Fibroblast of villous mesenchyme (primary cell): ENCODE results near the gene BFSP2. TPM values are rescaled to one million over a fixed set of nuclear protein-coding genes. Genes with fewer than 3 reads are reported as not detected.

Experiments
- DNase-seq: peaks from one replicate; pipeline ENCODE4 v3.0.0-alpha.2; 2010; ENCODE audit warnings: low read depth
- H3K4me3 ChIP-seq: 2 replicates; pipeline ENCODE4 v1.5.1; 2011; ENCODE audit warnings: low read depth, mild to moderate bottlenecking, low read length
- total RNA-seq: library from RNA; depleted of rRNA; stranded (reverse); fragments of >200 nt; gene quantifications from 2 replicates; pipeline ENCODE4 v1.2.3, GENCODE V29; 2012
- TF ChIP-seq, protein P1 (sequence below): IDR thresholded peaks from 2 replicates; pipeline ENCODE4 v1.5.1; 2012; ENCODE audit warnings: low read depth, mild to moderate bottlenecking, low read length; ENCODE audit not compliant: insufficient read depth

Gene BFSP2
- total RNA-seq, 1 donor: not detected

DNA sequence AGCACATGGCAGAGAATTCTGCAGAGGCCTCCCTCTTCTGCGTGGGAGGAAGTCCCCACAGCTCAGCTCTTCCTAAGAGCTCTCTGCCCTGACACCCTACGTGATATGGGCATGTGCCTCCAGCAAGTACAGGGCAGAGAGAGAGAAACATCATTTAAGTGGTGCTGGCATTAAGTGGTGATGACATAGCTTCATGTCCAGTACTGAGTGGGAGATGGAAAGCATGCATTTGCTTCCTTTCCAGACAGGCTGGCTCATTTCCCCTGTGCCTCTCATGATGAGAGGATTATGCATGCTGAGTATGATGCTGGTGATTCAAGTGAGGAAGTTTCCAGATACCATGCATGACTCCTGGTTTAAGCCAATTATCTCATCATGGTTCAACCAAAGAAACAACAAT lies 26.9 kb downstream of the BFSP2 start:
- DNase-seq: no peak
- no peak overlapping the region for H3K4me3 ChIP-seq
- TF ChIP-seq, protein P1, sequence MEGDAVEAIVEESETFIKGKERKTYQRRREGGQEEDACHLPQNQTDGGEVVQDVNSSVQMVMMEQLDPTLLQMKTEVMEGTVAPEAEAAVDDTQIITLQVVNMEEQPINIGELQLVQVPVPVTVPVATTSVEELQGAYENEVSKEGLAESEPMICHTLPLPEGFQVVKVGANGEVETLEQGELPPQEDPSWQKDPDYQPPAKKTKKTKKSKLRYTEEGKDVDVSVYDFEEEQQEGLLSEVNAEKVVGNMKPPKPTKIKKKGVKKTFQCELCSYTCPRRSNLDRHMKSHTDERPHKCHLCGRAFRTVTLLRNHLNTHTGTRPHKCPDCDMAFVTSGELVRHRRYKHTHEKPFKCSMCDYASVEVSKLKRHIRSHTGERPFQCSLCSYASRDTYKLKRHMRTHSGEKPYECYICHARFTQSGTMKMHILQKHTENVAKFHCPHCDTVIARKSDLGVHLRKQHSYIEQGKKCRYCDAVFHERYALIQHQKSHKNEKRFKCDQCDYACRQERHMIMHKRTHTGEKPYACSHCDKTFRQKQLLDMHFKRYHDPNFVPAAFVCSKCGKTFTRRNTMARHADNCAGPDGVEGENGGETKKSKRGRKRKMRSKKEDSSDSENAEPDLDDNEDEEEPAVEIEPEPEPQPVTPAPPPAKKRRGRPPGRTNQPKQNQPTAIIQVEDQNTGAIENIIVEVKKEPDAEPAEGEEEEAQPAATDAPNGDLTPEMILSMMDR: no peak

DNA sequence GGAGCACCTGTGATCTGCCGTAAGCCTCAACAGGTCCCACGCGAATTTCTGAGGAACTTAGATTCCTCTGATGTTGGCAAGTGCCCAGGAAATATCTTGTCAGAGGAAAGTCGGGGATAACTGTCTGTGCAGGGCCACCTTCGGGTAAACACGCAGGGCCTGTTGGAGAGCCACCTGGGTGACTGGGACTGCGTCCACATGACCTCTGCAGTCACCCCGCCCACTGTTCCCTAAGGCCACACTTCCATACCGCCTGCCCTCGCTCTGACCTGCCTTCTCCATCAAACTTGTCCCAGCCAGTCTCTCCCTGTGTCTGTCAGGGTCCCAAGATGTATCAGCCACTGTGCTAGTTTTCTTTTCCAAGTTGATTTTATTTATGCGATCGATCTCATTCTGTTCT lies 28.7 kb downstream of the BFSP2 start:
- TF ChIP-seq, protein P1: no peak

DNA sequence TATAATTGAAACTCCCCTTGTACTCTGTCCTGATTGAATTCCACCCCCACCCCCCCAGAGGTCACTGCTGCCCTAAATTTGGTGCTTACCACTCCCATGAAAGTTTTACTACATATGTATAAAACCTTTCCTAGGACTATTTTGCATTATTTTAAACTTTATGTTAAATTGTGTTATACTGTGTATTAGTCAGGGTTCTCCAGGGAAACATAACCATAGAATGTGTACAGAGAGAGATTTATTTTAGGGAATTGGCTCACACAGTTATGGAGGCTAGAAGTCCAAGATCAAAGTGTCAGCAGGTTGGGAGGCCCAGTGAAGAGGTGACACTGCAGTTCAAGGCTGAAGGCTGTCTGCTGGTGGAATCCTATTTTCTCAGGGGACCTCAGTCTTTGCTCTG lies 29.2 kb downstream of the BFSP2 start:
- TF ChIP-seq, protein P1: no peak
- no peak for DNase-seq
- no peak overlapping the region for H3K4me3 ChIP-seq

More for the DNA sequence above, 28.7 kb downstream of the BFSP2 start:
- no peak for DNase-seq
- no peak overlapping the region for H3K4me3 ChIP-seq

DNA sequence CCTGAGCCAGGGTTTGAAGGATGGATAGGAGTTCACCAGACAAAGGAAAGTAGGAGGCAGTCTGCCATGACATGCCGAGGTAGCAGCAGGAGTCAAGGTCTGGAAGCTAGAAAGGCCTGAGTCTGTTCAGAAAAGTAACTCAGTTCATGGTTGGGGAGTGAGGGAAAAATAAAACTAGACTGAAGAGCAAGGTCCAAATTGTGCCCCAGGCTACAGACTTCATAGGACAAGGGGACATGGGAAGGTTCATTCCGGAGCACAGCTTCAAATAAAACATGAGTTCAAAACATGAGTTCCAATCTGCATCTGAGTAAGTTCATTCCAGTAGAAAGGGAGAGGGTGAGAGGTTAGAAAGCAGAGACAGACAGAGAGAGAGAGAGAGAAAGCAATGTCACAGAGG lies 39.7 kb downstream of the BFSP2 start:
- no peak overlapping the region for H3K4me3 ChIP-seq
- TF ChIP-seq, protein P1: no peak
- DNase-seq: no peak

DNA sequence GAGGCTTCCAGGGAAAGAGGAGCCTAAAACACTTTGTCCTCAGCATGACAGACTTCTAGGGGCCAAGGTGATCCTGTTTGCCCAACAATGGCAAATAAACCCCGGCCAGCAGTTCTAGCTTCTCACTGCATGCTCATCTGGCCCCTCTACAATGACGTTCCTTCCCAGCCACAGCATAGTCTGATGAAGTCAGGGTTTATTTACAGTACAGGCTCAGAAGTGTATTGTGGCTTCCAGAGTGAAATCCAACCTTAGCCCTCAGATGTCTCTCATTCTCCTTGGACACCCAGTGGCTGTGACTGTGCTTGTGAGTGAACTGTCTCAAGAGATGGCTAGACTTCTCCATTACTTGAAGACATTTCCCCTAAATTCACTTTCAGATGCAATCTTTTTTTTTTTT lies 40.8 kb downstream of the BFSP2 start:
- TF ChIP-seq, protein P1: no peak
- H3K4me3 ChIP-seq: no peak overlapping the region
- no peak for DNase-seq

DNA sequence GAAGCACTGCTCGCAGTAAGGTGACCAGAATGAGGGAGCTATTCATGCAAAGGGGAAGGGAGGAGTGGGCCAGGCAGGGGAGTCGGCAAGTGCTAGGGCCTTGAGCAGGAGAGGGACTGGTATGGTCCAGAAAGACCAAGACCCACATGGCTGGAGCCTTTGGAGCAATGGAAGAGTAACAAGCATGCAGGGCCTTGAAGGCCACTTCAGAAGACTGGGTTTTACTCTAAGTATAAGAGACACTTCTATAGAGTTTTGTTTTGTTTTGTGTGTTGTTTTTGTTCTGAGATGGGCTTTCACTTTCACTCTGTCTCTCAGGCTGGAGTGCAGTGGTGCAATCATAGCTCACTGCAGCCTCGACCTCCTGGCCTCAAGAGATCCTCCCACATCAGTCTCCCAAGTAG lies 42.0 kb downstream of the BFSP2 start:
- TF ChIP-seq, protein P1: no peak
- peak; percentile 20 for DNase-seq
- H3K4me3 ChIP-seq: peak overlapping the region; percentile 17

DNA sequence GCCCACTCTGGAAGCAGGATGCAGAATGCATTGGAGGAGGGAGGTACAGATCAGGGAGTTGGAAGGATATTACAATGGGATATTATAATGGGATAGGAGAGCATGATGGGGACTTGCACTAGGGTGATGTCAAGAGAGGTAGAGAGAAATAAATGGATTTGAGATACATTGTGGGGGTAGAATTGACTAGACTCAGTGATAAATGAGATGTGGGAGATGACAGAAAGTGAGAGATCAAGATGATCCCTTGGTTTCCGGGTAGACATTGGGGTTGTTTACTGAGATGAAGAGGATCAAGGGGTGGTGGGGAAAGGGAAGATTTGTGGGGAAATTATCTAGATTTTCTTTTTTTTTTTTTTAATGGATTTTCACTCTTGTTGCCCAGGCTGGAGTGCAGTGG lies 42.7 kb downstream of the BFSP2 start:
- DNase-seq: no peak
- TF ChIP-seq, protein P1: no peak
- H3K4me3 ChIP-seq: no peak overlapping the region
